Spleen (tissue), 11 donors: ENCODE results near the gene POLA1. TPM values are rescaled to one million over a fixed set of nuclear protein-coding genes. Genes with fewer than 3 reads are reported as not detected.

ENCODE experiments used
- DNase-seq: peaks from one replicate; pipeline ENCODE4 v3.0.0-alpha.2; 2020
- H3K27ac ChIP-seq, 8 donors: fragments of 200-600 bp; sonication (generic) in 7 of 8; 1 replicate in 4 of 8; 2 replicates in 4 of 8; pipeline versions ENCODE4 v1.5.0 to v1.8.0; 2016 to 2021; ENCODE audit warnings: inconsistent platforms in 4 of 8, mild to moderate bottlenecking in 4 of 8, moderate library complexity in 1 of 8
- H3K27me3 ChIP-seq, 7 donors: fragments of 200-600 bp; sonication (generic) in 6 of 7; replicated peaks in 1 of 7; 1 replicate in 4 of 7; 2 replicates in 3 of 7; pipeline versions ENCODE4 v1.5.0 to v1.8.0; 2016 to 2021; ENCODE audit warnings: inconsistent platforms in 3 of 7, mild to moderate bottlenecking in 1 of 7
- H3K36me3 ChIP-seq, 6 donors: fragments of 200-600 bp; sonication (generic) in 5 of 6; 1 replicate in 4 of 6; 2 replicates in 2 of 6; pipeline versions ENCODE4 v1.5.0 to v1.8.0; 2016 to 2021; ENCODE audit warnings: inconsistent platforms in 2 of 6
- H3K4me1 ChIP-seq, 6 donors: fragments of 200-600 bp; sonication (generic) in 5 of 6; 1 replicate in 3 of 6; 2 replicates in 3 of 6; pipeline versions ENCODE4 v1.5.0 to v1.8.0; 2016 to 2021; ENCODE audit warnings: inconsistent platforms in 3 of 6
- H3K4me3 ChIP-seq, 8 donors: fragments of 200-600 bp; sonication (generic) in 7 of 8; 1 replicate in 4 of 8; 2 replicates in 4 of 8; pipeline versions ENCODE4 v1.5.0 to v1.8.0; 2016 to 2021; ENCODE audit warnings: inconsistent platforms in 4 of 8, mild to moderate bottlenecking in 4 of 8, moderate library complexity in 2 of 8
- H3K9me3 ChIP-seq, 8 donors: fragments of 200-600 bp; sonication (generic) in 7 of 8; 1 replicate in 4 of 8; 2 replicates in 4 of 8; pipeline versions ENCODE4 v1.5.0 to v1.8.0; 2016 to 2021; ENCODE audit warnings: inconsistent platforms in 4 of 8
- CTCF ChIP-seq, 11 experiments: fragments of 200-600 bp in 7 of 11; fragments of 450-650 bp in 4 of 11; sonication (generic) in 4 of 11; IDR thresholded peaks in 8 of 11; conservative IDR thresholded peaks in 3 of 11; 1 replicate in 7 of 11; 2 replicates in 4 of 11; pipeline versions ENCODE4 v1.4.0 to v1.8.0; 2016 to 2021; ENCODE audit warnings: antibody characterized with exemption in 11 of 11, inconsistent platforms in 4 of 11, mild to moderate bottlenecking in 1 of 11
- POLR2A ChIP-seq, 3 donors: fragments of 450-650 bp; IDR thresholded peaks; one replicate each; pipeline ENCODE4 v1.5.1; 2017; ENCODE audit warnings: antibody characterized with exemption in 3 of 3, mild to moderate bottlenecking in 1 of 3
- POLR2AphosphoS5 ChIP-seq, 3 donors: sonication (generic); formaldehyde crosslinking; IDR thresholded peaks; one replicate each; pipeline ENCODE4 v1.5.1; 2017; ENCODE audit warnings: antibody characterized with exemption in 3 of 3
- WGBS, 5 donors: extraction: QIAGEN DNeasy Blood & Tissue Kit in 3 of 5; methylation state at CpG; one replicate each; pipeline versions ENCODE4 v1.1.5 to v1.1.7; 2013 to 2018; 5-methylcytosine and 5-hydroxymethylcytosine counted together
- intact Hi-C: fragments of 100-400 bp; cut with DNase I; formaldehyde crosslinking; loops from one replicate; pipeline ENCODE4 v1.15.0; 2023; ENCODE audit warnings: low total_unique reads
- polyA plus RNA-seq, 3 donors: library from polyadenylated mRNA; stranded (reverse); fragments of 200-250 nt; gene quantifications; one replicate each; pipeline ENCODE4 v1.2.1, GENCODE V29; 2013
- total RNA-seq, 7 donors: library from RNA; depleted of rRNA in 3 of 7; stranded (reverse); fragments of >200 nt in 3 of 7; fragmentation: NEBNext Ultra II Directional in 4 of 7; extraction: Animal tissue kit (Norgen Biotek cat#: 25700) in 4 of 7; gene quantifications; one replicate each; pipeline versions ENCODE4 v1.1.0 to v1.2.1, GENCODE V29; 2016 to 2021
- donor health status: healthy with polysubstance abuse.
- donor health status: DM: no; HTN: no; CAD: no; lungs with moderate emphysema.
- donor health status: DM: no; HTN: no; CAD: no.
- donor health status: Bipolar disorder and iron deficiency.
- donor health status: healthy.
- donor health status: DM: no; HTN: no; CAD: no.
- donor health status: DM: yes; HTN: yes; CAD: no.

The POLA1 gene
- total and polyA plus RNA-seq, 10 donors = 2.1 to 15.4 (median 10.6) TPM

GRCh38 chrX:24876530-24877287, 183.0 kb downstream of the POLA1 start:
- intact Hi-C loops = no loop called here
- 66 to 95% (median 91%) methylated on average over 9 of the region's 9 CpGs for WGBS, 5 donors
- no peak for TF ChIP-seq POLR2A (IDR thresholded peaks at IDR 0.05)
- TF ChIP-seq CTCF (IDR thresholded peaks at IDR 0.05 in 8 of 11, conservative IDR thresholded peaks at IDR 0.05 in 3 of 11) = no peak
- no peak for TF ChIP-seq POLR2AphosphoS5 (IDR thresholded peaks at IDR 0.05)

DNA sequence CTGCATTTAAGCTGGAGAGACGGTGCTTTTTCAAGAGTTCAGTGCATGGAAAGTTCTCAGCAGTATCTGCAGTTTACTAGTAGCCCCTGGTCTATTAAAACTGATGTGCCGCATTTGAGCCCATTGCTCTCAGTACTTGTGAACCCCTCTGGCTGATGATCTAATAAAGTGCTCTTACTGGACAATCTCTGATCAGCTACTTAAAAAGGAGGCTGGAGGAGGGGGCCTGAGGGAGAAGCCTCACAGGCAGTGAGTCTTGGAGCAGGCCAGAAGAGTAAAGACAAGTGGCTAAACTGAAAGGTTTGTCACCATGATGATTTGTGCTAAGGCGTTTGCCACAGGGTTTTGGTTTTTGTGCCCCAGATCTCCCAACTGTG, 183.6 kb downstream of the POLA1 start:
- H3K4me3 ChIP-seq = no peak overlapping the region
- H3K27ac ChIP-seq = no peak overlapping the region
- no peaks in the 10 kb centered on the region for H3K9me3 ChIP-seq
- peaks cover 0 to 9% (median 0%) of the 10 kb centered on the region in 7 donors for H3K27me3 ChIP-seq
- no peaks in the 10 kb centered on the region for H3K4me1 ChIP-seq
- DNase-seq = no peak
- TF ChIP-seq POLR2AphosphoS5 (IDR thresholded peaks at IDR 0.05) (no peak), CTCF (IDR thresholded peaks at IDR 0.05 in 8 of 11, conservative IDR thresholded peaks at IDR 0.05 in 3 of 11) (no peak), POLR2A (IDR thresholded peaks at IDR 0.05) (no peak)
- intact Hi-C loops = no loop called here
- no peaks in the 10 kb centered on the region for H3K36me3 ChIP-seq
- 60 to 98% (median 90%) methylated on average over 3 of the region's 3 CpGs for WGBS, 5 donors

More at GRCh38 chrX:24876530-24877287, 183.0 kb downstream of the POLA1 start:
- Histone ChIP-seq H3K4me1 (no peaks in the 10 kb centered on the region), H3K36me3 (no peaks in the 10 kb centered on the region), H3K27ac (no peak overlapping the region), H3K9me3 (no peaks in the 10 kb centered on the region), H3K27me3 (peaks cover 0 to 9% (median 0%) of the 10 kb centered on the region in 7 donors), H3K4me3 (no peak overlapping the region)
- no peak for DNase-seq

- WGBS, 5 donors = 66 to 94% (median 89%) methylated on average over 4 of the region's 4 CpGs
- no peaks in the 10 kb centered on the region for H3K4me1 ChIP-seq
- no peaks in the 10 kb centered on the region for H3K36me3 ChIP-seq
- TF ChIP-seq POLR2A (IDR thresholded peaks at IDR 0.05) (no peak), POLR2AphosphoS5 (IDR thresholded peaks at IDR 0.05) (no peak), CTCF (IDR thresholded peaks at IDR 0.05 in 8 of 11, conservative IDR thresholded peaks at IDR 0.05 in 3 of 11) (no peak)
- peaks cover 0 to 9% (median 0%) of the 10 kb centered on the region in 7 donors for H3K27me3 ChIP-seq
- no peak overlapping the region for H3K27ac ChIP-seq
- intact Hi-C loops = no loop called here
- H3K9me3 ChIP-seq = no peaks in the 10 kb centered on the region
- DNase-seq = no peak
- H3K4me3 ChIP-seq = no peak overlapping the region
Observed at GRCh38 chrX:24877854-24878650, 184.3 kb downstream of the POLA1 start.

- no peak overlapping the region for H3K4me3 ChIP-seq
- no peaks in the 10 kb centered on the region for H3K4me1 ChIP-seq
- intact Hi-C loops = no loop called here
- H3K36me3 ChIP-seq = no peaks in the 10 kb centered on the region
- peaks cover 0 to 6% (median 0%) of the 10 kb centered on the region in 7 donors for H3K27me3 ChIP-seq
- no peak for DNase-seq
- no peak for TF ChIP-seq POLR2A (IDR thresholded peaks at IDR 0.05)
- TF ChIP-seq CTCF (IDR thresholded peaks at IDR 0.05 in 8 of 11, conservative IDR thresholded peaks at IDR 0.05 in 3 of 11) = no peak
- no peak for TF ChIP-seq POLR2AphosphoS5 (IDR thresholded peaks at IDR 0.05)
- 73 to 100% (median 94%) methylated on average over 2 of the region's 2 CpGs for WGBS, 5 donors
- H3K9me3 ChIP-seq = no peaks in the 10 kb centered on the region
- H3K27ac ChIP-seq = no peak overlapping the region
Observed at GRCh38 chrX:24879679-24880078, 186.0 kb downstream of the POLA1 start.
